ENCODE measurements around the gene NANOG. TPM values are rescaled to one million over a fixed set of nuclear protein-coding genes. Genes with fewer than 3 reads are reported as not detected.

NANOG gene
- total RNA-seq, 4 donors from 2014 or later, result 0.16 to 1.5 TPM; not detected in 2

Other genes with a start within 250 kb of the NANOG start
- not detected for gene APOBEC1, start 123.5 kb upstream of the NANOG start, total RNA-seq
- gene GDF3, start 93.6 kb upstream of the NANOG start, total RNA-seq, result not detected
- gene DPPA3, start 78.0 kb upstream of the NANOG start, total RNA-seq, result not detected
- gene CLEC4C, start 42.0 kb upstream of the NANOG start, total RNA-seq, result not detected
- not detected for gene NANOGNB, start 24.2 kb upstream of the NANOG start, total RNA-seq
- 1 to 10 TPM in 1 of 4 donors, under 1 TPM in 2, not detected in 1; 0.59 to 1.9 (median 0.83) TPM for gene SLC2A14, start 83.5 kb downstream of the NANOG start, total RNA-seq
- gene SLC2A3, start 146.8 kb downstream of the NANOG start, total RNA-seq, result 10 to 100 TPM in 2 of 4 donors, 1 to 10 TPM in 2; 7.3 to 16.7 (median 9.6) TPM
- gene FOXJ2, start 243.3 kb downstream of the NANOG start, total RNA-seq, result 10 to 100 TPM; 18.3 to 28.1 (median 25.0) TPM

Data from suprapubic skin (tissue), 4 donors.